22Rv1 (cell line): ENCODE data around the gene MEIS1.

Experiments used
- CTCF ChIP-seq: fragments of 450-650 bp; IDR thresholded peaks from 2 replicates; pipeline ENCODE4 v1.5.1; 2017; ENCODE audit warnings: mild to moderate bottlenecking
- ZFX ChIP-seq: fragments of 450-650 bp; IDR thresholded peaks from 2 replicates; pipeline ENCODE4 v1.6.1; 2017; ENCODE audit warnings: antibody characterized with exemption, borderline replicate concordance

GRCh38 chr2:66445076-66445924 is 10.4 kb downstream of the MEIS1 start:
- TF ChIP-seq CTCF = no peak
- no peak for TF ChIP-seq ZFX
